ENCODE measurements around the gene GDPD3. TPM values are rescaled to one million over a fixed set of nuclear protein-coding genes. Genes with fewer than 3 reads are reported as not detected.
"Not testable (repeated sequence)": the region's sequence is repeated elsewhere in the genome, so short reads cannot be mapped to it uniquely, and the experiment has no call there.

The GDPD3 gene
- total RNA-seq, 1 donor from 2014 or later = 4.6 TPM

GRCh38 chr16:30122604-30123160 lies 9.3 kb upstream of the GDPD3 start:
- DNase-seq = no peak

DNA sequence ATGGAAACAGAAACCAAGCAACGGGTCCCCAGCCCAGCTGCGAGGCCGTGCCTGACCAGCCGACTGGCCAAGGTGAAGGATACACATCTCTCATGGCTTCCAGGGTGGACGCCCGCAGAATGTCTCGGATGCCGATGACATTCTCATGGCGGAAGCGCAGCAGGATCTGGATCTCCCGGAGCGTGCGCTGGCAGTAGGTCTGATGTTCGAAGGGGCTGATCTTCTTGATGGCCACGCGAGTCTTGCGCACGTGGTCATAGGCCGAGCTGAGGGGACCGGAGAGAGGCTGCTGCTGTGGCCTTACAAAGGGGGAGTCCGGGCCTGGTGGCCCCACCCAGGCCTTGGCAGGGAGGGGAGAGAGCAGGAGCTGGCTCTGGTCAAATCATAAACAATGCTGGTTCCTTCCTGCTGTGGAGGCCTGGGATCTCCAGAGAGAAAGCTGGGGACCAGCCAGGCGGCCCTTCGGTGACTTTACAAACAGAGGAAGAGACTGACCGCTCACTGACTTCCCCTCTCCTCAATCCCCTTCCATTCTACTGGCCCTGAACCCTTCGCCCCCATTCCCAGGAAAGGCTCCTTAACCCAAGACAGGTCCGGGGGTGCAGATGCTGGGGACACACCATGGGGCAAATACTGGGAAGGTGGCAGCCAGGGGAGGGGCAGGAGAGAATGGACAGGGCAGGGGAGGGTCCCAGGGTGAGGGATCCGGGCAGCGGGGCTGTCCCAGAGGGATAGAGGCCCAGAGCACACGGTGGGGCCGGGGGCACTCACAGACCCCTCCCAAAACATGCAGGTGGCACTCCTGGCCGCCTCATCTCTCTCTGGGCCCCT lies 8.6 kb upstream of the GDPD3 start:
- peak; percentile 22 for DNase-seq

- no peak for DNase-seq
These were observed 7.2 kb upstream of the GDPD3 start for GRCh38 chr16:30120340-30121105.

- DNase-seq = no peak
These were observed 6.1 kb upstream of the GDPD3 start for GRCh38 chr16:30119428-30119827.

DNA sequence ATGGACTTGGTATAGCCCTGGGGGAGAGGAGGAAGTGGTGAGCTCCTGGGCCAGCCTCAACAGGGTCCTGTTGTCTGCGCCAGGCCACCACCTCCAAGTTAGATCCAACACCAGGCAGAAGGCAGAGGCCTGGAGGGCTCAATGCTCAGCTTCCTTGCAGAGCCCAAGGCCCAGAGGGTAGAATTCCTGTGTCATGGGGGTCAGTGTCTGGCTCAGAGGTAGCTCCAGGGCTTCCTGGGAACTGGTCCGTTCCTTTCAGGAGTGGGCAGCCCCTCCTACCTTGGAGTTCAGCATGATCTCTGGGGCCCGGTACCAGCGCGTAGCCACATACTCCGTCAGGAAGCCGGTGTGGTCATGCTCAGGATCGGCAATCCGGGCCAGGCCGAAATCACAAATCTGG lies 4.4 kb upstream of the GDPD3 start:
- DNase-seq = no peak

DNA sequence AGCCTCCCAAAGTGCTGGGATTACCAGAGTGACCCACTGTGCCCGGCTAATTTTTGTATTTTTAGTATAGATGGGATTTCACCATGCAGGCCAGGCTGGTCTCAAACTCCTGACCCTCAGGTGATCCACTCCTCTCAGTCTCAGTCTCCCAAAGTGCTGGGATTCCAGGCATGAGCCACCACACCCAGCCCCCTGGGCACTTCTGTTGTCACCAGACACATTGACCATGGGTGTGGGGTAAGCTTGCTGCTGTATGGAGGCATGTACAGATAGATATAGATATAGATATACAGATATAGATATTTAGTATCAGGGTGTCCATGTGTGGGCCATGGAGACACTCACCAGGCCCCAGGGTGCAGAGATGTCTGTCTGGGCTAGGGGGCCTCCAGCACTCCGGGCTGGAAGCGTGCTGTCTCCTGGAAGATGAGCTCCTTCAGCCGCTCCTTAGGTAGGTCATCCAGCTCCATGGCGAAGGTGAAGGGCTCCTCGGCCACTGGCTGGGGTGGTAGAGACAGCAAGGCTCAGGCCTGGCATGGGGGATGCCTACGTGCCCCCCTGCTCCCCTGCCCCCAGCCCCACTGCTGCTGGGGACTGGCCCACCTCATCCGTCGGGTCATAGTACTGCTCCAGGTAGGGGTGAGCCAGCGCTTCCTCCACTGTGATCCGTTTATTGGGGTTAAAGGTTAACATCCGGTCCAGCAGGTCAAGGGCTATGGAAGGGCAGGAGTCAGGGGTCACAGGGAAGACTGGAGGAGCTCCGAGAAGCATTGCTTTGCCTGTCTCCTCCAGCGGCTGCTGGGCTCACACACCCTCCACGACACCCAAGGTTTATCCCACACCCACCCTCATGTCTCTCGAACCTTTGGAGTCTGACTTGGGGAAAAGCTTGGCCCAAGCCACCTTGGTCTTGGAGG lies 3.2 kb upstream of the GDPD3 start:
- DNase-seq = no peak

- no peak for DNase-seq
These were observed 1.9 kb upstream of the GDPD3 start for GRCh38 chr16:30115238-30115637.

GRCh38 chr16:30114833-30115232 lies 1.5 kb upstream of the GDPD3 start:
- not testable (repeated sequence) for DNase-seq

DNA sequence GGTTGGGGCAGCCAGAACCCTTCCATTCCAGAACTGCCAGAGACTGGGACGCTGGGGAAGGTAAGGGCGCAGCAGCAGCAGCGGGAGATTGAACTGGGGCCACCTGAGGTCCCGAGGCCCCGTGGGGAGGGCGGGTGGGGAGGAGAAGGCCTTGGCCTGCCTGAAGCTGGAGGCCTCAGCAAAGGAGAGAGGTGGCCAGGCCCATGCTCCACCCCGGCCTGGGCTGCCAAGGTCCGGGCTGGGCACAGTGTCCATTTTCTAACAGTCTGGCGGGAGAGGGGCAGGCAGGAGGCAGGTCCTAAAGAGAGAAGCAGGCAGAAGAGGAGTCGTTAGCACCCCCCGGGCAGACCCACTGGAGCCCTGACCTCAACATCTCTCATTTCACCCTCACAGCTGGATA lies 1.1 kb upstream of the GDPD3 start:
- DNase-seq = no peak

GRCh38 chr16:30113711-30114333 lies 485 bp upstream of the GDPD3 start:
- no peak for DNase-seq

- DNase-seq = no peak
These were observed 923 bp downstream of the GDPD3 start for GRCh38 chr16:30112197-30113030.

DNA sequence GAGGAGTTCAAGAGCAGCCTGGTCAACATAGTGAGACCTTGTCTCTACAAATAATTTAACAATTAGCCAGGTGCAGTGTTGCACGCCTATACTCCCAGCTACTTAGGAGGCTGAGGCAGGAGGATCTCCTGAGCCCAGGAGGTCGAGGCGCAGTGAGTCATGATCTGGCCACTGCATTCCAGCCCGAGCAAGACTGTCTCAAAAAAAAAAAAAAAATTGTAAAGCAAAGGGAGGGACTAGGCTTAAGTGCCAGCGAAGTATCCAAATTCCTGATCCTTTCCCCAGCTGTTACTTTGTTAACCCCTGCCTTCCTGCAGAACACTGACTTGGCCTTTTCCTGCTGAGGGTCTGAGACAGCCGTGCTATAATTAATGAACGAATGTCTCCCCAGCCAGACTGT lies 2.7 kb downstream of the GDPD3 start:
- no peak for DNase-seq

GRCh38 chr16:30108059-30108850 lies 5.1 kb downstream of the GDPD3 start:
- DNase-seq = no peak

DNA sequence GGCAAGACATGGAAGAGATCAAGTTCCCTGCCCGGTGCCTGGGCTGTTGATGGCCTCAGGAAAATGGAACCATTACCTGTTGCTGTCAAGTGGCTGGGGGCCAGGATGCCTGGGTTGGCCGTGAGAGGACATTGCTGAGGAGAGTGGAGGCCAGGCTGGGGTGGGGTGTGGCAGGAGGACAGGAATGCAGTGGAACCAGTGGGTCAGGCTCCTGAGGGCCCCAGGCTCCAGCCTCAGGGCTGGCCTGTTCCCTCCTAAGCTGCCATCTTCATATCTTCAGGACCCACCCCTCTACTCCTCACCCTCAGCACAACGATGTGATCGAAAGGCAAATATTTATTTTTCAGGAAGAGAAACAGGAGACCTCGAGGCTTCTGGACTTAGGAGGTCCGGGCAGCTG lies 8.8 kb downstream of the GDPD3 start:
- DNase-seq = no peak

DNA sequence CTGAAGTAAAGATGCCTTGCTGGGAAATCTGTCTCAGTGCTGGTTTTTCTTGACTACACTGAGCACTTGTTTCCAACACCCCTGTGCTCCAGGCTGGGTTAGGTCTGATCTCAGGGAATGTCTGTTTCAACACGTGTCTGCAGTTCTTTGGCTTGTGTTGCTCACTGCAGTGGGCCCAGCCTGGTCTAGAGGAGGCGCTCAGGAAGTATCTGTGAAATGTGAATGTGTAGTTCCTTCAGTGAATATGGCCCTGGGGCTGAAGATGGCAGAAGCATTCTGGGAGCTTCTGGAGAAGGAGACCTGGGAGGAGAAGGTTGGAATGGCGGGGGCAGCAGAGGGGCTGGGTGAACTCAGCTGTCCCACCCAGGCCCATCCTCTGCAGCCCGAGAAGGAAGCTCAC lies 9.2 kb downstream of the GDPD3 start:
- DNase-seq = no peak

DNA sequence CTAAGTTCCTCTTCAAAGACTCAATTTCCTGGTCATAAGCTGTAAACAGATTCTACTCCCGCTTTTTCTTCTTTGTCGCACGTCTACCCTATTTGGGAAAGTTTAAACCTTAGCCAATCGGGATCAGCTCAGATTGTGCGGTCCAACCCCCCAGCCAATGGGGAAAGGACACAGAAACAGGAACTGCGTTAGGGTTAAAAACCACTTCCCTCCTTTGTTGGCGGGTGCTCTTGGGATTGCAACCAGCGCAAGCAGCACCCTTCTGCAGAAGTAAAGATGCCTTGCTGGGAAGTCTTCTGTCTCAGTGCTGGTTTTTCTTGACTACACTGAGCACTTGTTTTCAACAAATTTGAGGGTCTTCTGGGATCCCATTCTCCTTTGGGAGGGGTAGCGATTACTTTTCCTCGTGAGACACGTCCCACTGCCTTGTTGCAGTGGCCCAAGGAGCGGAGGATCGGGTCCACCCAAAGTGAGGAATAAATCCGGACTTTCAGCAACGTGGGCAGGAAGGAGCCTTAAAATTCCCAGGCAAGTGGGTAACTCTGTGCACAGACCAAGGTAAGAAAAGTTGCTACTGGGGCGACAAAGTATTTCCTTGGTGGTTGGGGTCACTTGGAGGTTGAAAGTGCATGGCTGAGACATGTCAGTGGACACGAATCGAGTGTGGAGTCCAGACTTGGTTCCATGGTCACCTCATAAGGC lies 16.3 kb downstream of the GDPD3 start:
- DNase-seq = no peak

DNA sequence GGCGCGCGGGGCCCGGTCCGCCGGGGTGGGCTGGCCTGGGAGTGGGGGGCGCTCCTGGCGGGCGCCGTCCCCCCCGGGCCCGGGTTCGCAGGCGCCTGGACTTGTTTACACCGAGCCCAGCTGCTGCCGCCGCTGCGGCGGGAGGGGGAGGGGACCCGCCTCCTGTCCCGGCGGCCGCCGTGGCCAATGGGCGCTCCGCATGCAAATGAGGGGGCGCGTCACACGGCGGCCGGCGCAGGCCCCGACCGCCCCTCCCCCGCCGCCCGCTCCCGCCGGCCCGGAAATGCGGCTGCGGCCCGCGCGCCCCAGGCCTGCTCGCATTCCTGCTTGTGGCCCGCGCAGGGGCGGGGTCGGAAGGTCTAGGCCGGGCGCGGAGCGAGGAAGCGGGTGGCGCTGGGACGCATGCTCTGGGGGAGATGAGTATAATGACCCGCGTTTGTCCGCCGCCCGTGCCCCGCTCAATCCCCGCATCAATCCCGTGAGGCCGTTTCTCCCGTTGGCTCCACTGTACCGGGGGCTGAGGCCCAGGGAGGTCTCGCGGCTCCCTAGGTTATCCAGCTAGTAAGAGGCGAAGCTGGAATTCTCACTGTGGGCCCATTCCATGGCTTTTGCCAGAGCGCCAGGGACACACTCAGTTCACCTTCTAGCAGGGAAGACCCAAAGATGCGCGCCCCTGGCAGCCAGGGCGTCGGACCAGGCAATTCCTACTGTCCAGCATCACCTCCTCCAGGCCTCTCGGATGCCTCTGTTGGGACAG lies 17.1 kb downstream of the GDPD3 start, which contains the start of gene YPEL3:
TSS of gene YPEL3 (minus strand) at position 109 of the 757 bp plus-strand sequence. CDS start 731 bp downstream, outside the sequence.
- DNase-seq = peak; percentile 68
